Suprapubic skin (tissue), 4 donors: ENCODE measurements around the gene TYMP. TPM values are rescaled to one million over a fixed set of nuclear protein-coding genes. Genes with fewer than 3 reads are reported as not detected.

Source experiments
- DNase-seq, 2 donors: peaks; one replicate each; pipeline ENCODE4 v3.0.0-alpha.2; 2019; ENCODE audit warnings: low spot score in 2 of 2
- H3K27ac ChIP-seq: fragments of 200-600 bp; sonication (generic); one replicate; pipeline ENCODE4 v1.5.1; 2019
- H3K27me3 ChIP-seq: fragments of 200-600 bp; sonication (generic); one replicate; pipeline ENCODE4 v1.5.1; 2019
- H3K36me3 ChIP-seq: fragments of 200-600 bp; sonication (generic); one replicate; pipeline ENCODE4 v1.5.1; 2019
- H3K4me1 ChIP-seq: fragments of 200-600 bp; sonication (generic); one replicate; pipeline ENCODE4 v1.5.1; 2019
- H3K4me3 ChIP-seq: fragments of 200-600 bp; sonication (generic); one replicate; pipeline ENCODE4 v1.5.1; 2019; ENCODE audit warnings: mild to moderate bottlenecking
- H3K9me3 ChIP-seq: fragments of 200-600 bp; sonication (generic); one replicate; pipeline ENCODE4 v1.5.1; 2019
- CTCF ChIP-seq, 2 donors: fragments of 200-600 bp in 1 of 2; fragments of 450-650 bp in 1 of 2; sonication (generic) in 1 of 2; IDR thresholded peaks; one replicate each; pipeline ENCODE4 v1.5.1; 2016 to 2019; ENCODE audit warnings: antibody characterized with exemption in 2 of 2, mild to moderate bottlenecking in 1 of 2, moderate library complexity in 1 of 2
- EP300 ChIP-seq: sonication (generic); formaldehyde crosslinking; IDR thresholded peaks from one replicate; pipeline ENCODE4 v1.6.1; 2017; ENCODE audit warnings: antibody characterized with exemption
- POLR2A ChIP-seq, 2 donors: fragments of 450-650 bp; IDR thresholded peaks; one replicate each; pipeline ENCODE4 v1.6.1; 2017; ENCODE audit warnings: antibody characterized with exemption in 2 of 2, mild to moderate bottlenecking in 2 of 2, moderate library complexity in 2 of 2
- POLR2AphosphoS5 ChIP-seq, 3 donors: sonication (generic); formaldehyde crosslinking; IDR thresholded peaks; one replicate each; pipeline ENCODE4 v1.6.1; 2017; ENCODE audit warnings: antibody characterized with exemption in 3 of 3
- WGBS: methylation state at CpG from one replicate; pipeline ENCODE4 v1.1.5; 2018; 5-methylcytosine and 5-hydroxymethylcytosine counted together
- total RNA-seq, 4 donors: library from RNA; depleted of rRNA; stranded (reverse); fragments of >200 nt; gene quantifications; one replicate each; pipeline ENCODE4 v1.1.0, GENCODE V29; 2016

The TYMP gene
- total RNA-seq, 4 donors from 2014 or later: 23.6 to 46.9 (median 30.8) TPM

GRCh38 chr22:50488886-50489285 lies 40.9 kb downstream of the TYMP start:
- H3K4me1 ChIP-seq: no peaks in the 10 kb centered on the region
- no peaks in the 10 kb centered on the region for H3K36me3 ChIP-seq
- H3K27me3 ChIP-seq: peaks cover 31% of the 10 kb centered on the region
- no peaks in the 10 kb centered on the region for H3K9me3 ChIP-seq
- TF ChIP-seq CTCF (IDR thresholded peaks at IDR 0.05): no peak
- no peak for TF ChIP-seq POLR2A (IDR thresholded peaks at IDR 0.05)
- TF ChIP-seq EP300: no peak
- TF ChIP-seq POLR2AphosphoS5 (IDR thresholded peaks at IDR 0.05): no peak
- H3K4me3 ChIP-seq: no peak overlapping the region
- no peak for DNase-seq
- 78% methylated on average over 16 of the region's 19 CpGs for WGBS
- H3K27ac ChIP-seq: no peak overlapping the region

- no peaks in the 10 kb centered on the region for H3K36me3 ChIP-seq
- H3K4me3 ChIP-seq: no peak overlapping the region
- peaks cover 39% of the 10 kb centered on the region for H3K27me3 ChIP-seq
- H3K4me1 ChIP-seq: no peaks in the 10 kb centered on the region
- TF ChIP-seq POLR2AphosphoS5 (IDR thresholded peaks at IDR 0.05) (no peak), EP300 (no peak), POLR2A (IDR thresholded peaks at IDR 0.05) (no peak), CTCF (IDR thresholded peaks at IDR 0.05) (no peak)
- DNase-seq: no peak
- no peaks in the 10 kb centered on the region for H3K9me3 ChIP-seq
- WGBS: 73% methylated on average over 10 of the region's 18 CpGs
- H3K27ac ChIP-seq: no peak overlapping the region
Observed at GRCh38 chr22:50488006-50488677, 41.7 kb downstream of the TYMP start.

- H3K27ac ChIP-seq: no peak overlapping the region
- peaks cover 46% of the 10 kb centered on the region for H3K27me3 ChIP-seq
- no peak overlapping the region for H3K4me3 ChIP-seq
Observed at GRCh38 chr22:50487290-50488005, 42.4 kb downstream of the TYMP start.

GRCh38 chr22:50486561-50487289 lies 43.1 kb downstream of the TYMP start, which contains the start of gene MIOX:
MIOX (plus strand) TSS chr22:50486859; CDS start chr22:50486898, 39 bp downstream.
- no peaks in the 10 kb centered on the region for H3K36me3 ChIP-seq
- peaks cover 7% of the 10 kb centered on the region for H3K4me1 ChIP-seq
- no peak within 1 kb of the TSS for H3K27ac ChIP-seq
- TF ChIP-seq POLR2AphosphoS5 (IDR thresholded peaks at IDR 0.05) (no peak), POLR2A (IDR thresholded peaks at IDR 0.05) (no peak), CTCF (IDR thresholded peaks at IDR 0.05) (no peak), EP300 (no peak)
- DNase-seq: no peak
- H3K4me3 ChIP-seq: no peak within 1 kb of the TSS
- 57% methylated on average over 14 of the region's 23 CpGs for WGBS
- H3K9me3 ChIP-seq: no peaks in the 10 kb centered on the region
- H3K27me3 ChIP-seq: peaks cover 53% of the 10 kb centered on the region

More at GRCh38 chr22:50487290-50488005, 42.4 kb downstream of the TYMP start:
- Histone ChIP-seq H3K36me3 (no peaks in the 10 kb centered on the region), H3K4me1 (no peaks in the 10 kb centered on the region), H3K9me3 (no peaks in the 10 kb centered on the region)
- 74% methylated on average over 7 of the region's 23 CpGs for WGBS
- DNase-seq: no peak
- TF ChIP-seq POLR2A (IDR thresholded peaks at IDR 0.05) (no peak), CTCF (IDR thresholded peaks at IDR 0.05) (no peak), EP300 (no peak), POLR2AphosphoS5 (IDR thresholded peaks at IDR 0.05) (no peak)
